Omental fat pad (tissue), 4 donors: ENCODE data around the gene TMEM174. TPM values are rescaled to one million over a fixed set of nuclear protein-coding genes. Genes with fewer than 3 reads are reported as not detected.

Experiments used
- ATAC-seq: fragments of 150-250 bp; one replicate; pipeline ENCODE4 v1.9.1; 2016; ENCODE audit warnings: mild to moderate bottlenecking, moderate library complexity; ENCODE audit not compliant: low FRiP score
- DNase-seq: peaks from one replicate; pipeline ENCODE4 v3.0.0-alpha.2; 2019; ENCODE audit warnings: low spot score
- total RNA-seq, 4 donors: library from RNA; depleted of rRNA; stranded (reverse); fragments of >200 nt; gene quantifications; one replicate each; pipeline ENCODE4 v1.1.0, GENCODE V29; 2016
- TF ChIP-seq, protein P1 (sequence below), 3 donors: fragments of 450-650 bp; IDR thresholded peaks; one replicate each; pipeline ENCODE4 v1.5.1; 2016 to 2017; ENCODE audit warnings: antibody characterized with exemption in 3 of 3, mild to moderate bottlenecking in 3 of 3, moderate library complexity in 2 of 3

Gene TMEM174, protein sequence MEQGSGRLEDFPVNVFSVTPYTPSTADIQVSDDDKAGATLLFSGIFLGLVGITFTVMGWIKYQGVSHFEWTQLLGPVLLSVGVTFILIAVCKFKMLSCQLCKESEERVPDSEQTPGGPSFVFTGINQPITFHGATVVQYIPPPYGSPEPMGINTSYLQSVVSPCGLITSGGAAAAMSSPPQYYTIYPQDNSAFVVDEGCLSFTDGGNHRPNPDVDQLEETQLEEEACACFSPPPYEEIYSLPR
- not detected for total RNA-seq

DNA sequence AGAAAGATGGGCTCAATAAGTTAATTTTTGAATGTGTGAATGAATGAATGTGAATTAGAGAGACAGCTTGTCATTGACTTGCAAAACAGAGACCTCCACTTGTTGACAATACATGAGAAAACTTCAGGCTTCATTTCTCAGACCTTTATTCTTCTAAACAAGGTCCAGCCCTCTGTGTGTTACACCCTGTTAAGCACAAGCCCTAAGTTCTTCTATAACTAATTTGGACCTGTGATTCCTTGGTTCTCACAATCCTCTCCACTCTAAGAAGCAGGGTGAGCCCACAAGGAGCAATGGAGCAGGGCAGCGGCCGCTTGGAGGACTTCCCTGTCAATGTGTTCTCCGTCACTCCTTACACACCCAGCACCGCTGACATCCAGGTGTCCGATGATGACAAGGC, at the start of gene TMEM174:
Gene TMEM174 (plus strand): TSS at position 243 of the 400 bp plus-strand sequence. CDS start 51 bp downstream, at position 294.
- TF ChIP-seq, protein P1, sequence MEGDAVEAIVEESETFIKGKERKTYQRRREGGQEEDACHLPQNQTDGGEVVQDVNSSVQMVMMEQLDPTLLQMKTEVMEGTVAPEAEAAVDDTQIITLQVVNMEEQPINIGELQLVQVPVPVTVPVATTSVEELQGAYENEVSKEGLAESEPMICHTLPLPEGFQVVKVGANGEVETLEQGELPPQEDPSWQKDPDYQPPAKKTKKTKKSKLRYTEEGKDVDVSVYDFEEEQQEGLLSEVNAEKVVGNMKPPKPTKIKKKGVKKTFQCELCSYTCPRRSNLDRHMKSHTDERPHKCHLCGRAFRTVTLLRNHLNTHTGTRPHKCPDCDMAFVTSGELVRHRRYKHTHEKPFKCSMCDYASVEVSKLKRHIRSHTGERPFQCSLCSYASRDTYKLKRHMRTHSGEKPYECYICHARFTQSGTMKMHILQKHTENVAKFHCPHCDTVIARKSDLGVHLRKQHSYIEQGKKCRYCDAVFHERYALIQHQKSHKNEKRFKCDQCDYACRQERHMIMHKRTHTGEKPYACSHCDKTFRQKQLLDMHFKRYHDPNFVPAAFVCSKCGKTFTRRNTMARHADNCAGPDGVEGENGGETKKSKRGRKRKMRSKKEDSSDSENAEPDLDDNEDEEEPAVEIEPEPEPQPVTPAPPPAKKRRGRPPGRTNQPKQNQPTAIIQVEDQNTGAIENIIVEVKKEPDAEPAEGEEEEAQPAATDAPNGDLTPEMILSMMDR (IDR thresholded peaks at IDR 0.05): no peak
- ATAC-seq: no peak
- DNase-seq: no peak

DNA sequence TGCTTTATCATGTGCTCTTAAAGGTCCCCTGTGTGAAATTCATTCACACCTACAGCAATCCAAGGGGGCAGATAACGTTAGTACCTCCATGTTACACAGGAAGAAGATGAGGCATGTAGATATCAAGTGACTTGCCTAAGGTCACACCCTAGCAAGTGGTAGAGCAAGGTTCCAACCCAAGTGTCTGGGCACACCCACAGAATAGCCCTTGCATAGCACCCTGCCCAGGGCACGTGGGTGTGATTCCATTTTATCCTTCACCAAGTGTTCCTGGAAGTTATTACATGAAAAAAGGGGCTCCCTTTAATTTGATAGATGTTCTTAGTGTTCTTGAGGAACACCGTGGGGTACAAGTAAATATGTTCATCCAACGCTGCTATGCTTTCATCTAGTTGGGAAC, 47.7 kb upstream of the TMEM174 start:
- DNase-seq (no peak), ATAC-seq (no peak)
- TF ChIP-seq, protein P1 (IDR thresholded peaks at IDR 0.05): no peak

DNA sequence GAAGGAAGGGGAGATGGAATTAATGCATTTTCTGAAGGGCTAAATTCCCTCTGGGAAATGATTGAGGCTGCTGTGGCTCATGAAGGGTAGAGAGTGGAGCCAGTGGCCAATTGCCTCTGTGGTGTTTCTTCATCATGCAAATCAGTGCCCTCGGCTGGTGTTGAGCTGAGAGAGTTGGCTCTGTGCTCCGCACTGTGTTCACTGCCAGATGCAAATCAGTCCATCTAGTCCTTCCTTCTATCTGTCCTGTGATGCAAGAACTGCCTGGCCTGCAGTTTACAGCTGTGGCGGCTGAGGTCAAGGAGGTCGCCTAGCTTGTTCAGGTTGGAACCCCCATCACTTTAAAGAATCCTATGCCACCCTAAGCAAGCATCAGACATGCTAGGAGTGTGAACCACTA, 46.6 kb upstream of the TMEM174 start:
- TF ChIP-seq, protein P1 (IDR thresholded peaks at IDR 0.05): no peak
- DNase-seq (no peak), ATAC-seq (no peak)

DNA sequence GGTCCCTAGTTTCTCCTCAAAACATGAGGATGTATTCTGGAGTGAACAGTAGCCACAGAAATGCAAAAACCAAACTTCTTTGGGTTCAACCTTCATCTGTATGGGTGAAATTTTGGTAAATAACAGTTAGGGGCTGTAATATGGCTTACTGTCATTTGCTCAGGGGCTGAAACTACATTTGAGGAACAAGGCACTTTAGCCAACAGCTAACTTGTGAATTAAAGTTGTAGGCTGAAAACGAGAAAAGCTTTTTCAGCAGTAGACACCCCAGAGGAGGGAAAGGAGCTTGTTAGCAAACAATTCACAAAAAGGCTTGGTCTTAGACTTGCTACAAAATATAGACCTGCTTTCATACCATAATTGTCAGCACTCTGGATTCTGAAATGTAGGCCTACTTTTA, 46.0 kb upstream of the TMEM174 start:
- ATAC-seq: no peak
- TF ChIP-seq, protein P1 (IDR thresholded peaks at IDR 0.05): no peak
- no peak for DNase-seq

DNA sequence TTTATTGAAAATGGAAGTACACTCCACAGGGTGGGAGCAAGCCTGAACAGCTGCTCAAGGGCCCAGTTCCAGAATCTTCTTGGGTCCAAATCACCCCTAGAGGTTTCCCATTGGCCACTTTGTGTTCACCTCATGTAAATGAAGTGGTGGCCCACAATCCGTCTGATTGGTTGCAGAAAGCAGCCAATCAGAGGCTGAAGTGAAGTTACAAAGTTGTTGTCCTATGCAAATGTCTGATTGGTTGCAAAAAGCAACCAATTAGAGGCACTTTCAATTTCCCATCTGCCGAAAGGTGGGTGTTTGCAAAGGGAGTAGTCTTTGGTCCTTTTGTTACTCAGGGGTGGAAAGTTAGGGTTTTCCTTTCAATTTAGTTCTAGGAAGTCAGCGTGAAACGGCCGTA, 43.9 kb upstream of the TMEM174 start:
- ATAC-seq (no peak), DNase-seq (no peak)
- TF ChIP-seq, protein P1 (IDR thresholded peaks at IDR 0.05): no peak

DNA sequence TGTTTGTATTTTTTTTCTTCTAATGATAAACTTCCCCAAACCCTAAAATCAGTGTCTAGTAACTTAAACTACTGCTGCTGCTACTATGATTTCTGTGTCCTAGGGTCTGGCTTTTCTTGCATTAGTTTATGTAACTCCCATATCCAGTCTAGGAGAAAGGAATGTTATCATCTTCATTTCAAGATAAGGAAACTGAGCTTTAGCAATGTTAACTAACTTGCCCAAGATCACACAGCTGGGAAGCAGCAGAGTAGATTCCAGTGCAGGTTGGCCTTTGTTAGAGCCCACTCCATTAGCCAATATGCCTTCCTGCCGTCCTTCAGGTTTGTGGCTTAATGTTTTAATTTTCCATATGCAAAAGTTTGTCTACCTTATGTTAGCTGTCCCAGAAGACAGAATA, 42.2 kb upstream of the TMEM174 start:
- ATAC-seq (no peak), DNase-seq (no peak)
- TF ChIP-seq, protein P1 (IDR thresholded peaks at IDR 0.05): no peak

DNA sequence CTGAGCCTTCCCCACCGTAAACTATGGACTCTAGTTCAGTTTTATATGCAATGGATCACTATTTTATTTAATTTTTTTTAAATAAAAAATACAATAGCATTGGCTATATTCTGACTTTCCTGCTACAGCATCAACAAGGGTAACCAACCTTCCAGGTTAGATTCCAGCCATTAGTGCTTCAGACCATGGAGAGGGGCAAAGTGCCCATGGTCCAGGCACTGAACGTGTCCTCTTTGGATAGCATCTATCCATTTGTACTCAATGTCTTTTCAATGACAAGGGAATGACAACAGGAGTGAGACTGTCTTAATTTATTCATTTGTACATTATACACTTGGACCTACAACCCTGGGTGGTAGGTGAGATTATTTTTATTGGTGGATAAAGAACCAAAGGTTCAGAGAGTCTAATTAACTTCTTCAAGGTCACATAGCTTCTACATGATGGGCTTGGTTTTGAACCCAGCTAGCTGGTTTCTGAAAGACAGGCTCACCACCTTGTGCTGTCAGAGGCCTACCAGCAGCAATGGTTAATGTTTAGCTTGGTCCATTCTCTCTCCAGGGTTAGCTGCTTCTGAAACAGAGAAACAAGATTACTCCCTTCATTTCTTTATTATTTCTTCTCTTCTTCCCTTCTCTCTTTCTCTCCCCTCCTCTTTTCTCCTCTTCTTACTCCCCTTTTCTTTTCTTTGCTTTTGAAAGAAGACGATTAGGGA, 41.1 kb upstream of the TMEM174 start:
- no peak for DNase-seq
- TF ChIP-seq, protein P1 (IDR thresholded peaks at IDR 0.05): no peak
- no peak for ATAC-seq
